Neural cell (in vitro differentiated cells): ENCODE data around the gene DEAF1. TPM values are rescaled to one million over a fixed set of nuclear protein-coding genes. Genes with fewer than 3 reads are reported as not detected.

ENCODE experiments used
- H2AFZ ChIP-seq: fragments of 200-600, 300-800 bp; sonication (generic), shearing (Covaris generic); 2 replicates; pipeline ENCODE4 v1.6.0; 2014; ENCODE audit warnings: low read depth, mild to moderate bottlenecking, antibody characterized with exemption, low read length, moderate library complexity
- H3F3A ChIP-seq: fragments of 200-600 bp; shearing (Covaris generic); 2 replicates; pipeline ENCODE4 v1.6.1; 2016; ENCODE audit warnings: mild to moderate bottlenecking, moderate library complexity, mixed read lengths, antibody characterized with exemption, low read length; ENCODE audit not compliant: insufficient read depth, poor library complexity, severe bottlenecking
- H3K27ac ChIP-seq: fragments of 200-600, 300-800 bp; sonication (generic), shearing (Covaris generic); 2 replicates; pipeline ENCODE4 v1.5.1; 2014; ENCODE audit warnings: mild to moderate bottlenecking, low read length, moderate library complexity
- H3K27me3 ChIP-seq: fragments of 300-800, 200-600 bp; sonication (generic), shearing (Covaris generic); 2 replicates; pipeline ENCODE4 v1.6.0; 2014; ENCODE audit warnings: mild to moderate bottlenecking, low read depth, low read length, moderate library complexity; ENCODE audit not compliant: insufficient read depth
- H3K36me3 ChIP-seq: fragments of 300-800, 200-600 bp; sonication (generic), shearing (Covaris generic); 2 replicates; pipeline ENCODE4 v1.5.1; 2014; ENCODE audit warnings: mild to moderate bottlenecking, antibody characterized with exemption, low read length, moderate library complexity; ENCODE audit not compliant: insufficient read depth
- H3K4me2 ChIP-seq: fragments of 300-800, 200-600 bp; sonication (generic), shearing (Covaris generic); 2 replicates; pipeline ENCODE4 v1.6.0; 2014; ENCODE audit warnings: mild to moderate bottlenecking, low read length
- H3K4me3 ChIP-seq: fragments of 300-800, 200-600 bp; sonication (generic), shearing (Covaris generic); 2 replicates; pipeline ENCODE4 v1.5.1; 2014; ENCODE audit warnings: mild to moderate bottlenecking, low read length, moderate library complexity
- H3K79me2 ChIP-seq: fragments of 200-600 bp; shearing (Covaris generic); replicated peaks from 2 replicates; pipeline ENCODE4 v1.6.0; 2014; ENCODE audit warnings: mild to moderate bottlenecking, low read length, moderate library complexity; ENCODE audit not compliant: insufficient read depth
- H3K9ac ChIP-seq: fragments of 300-800, 200-600 bp; sonication (generic), shearing (Covaris generic); 2 replicates; pipeline ENCODE4 v1.6.1; 2016; ENCODE audit warnings: mild to moderate bottlenecking, low read length, mixed read lengths
- H3K9me2 ChIP-seq: fragments of 200-600 bp; shearing (Covaris generic); 2 replicates; pipeline ENCODE4 v1.6.1; 2016; ENCODE audit warnings: mild to moderate bottlenecking, low read length, mixed read lengths; ENCODE audit not compliant: insufficient read depth
- H3K9me3 ChIP-seq: fragments of 200-600, 300-800 bp; sonication (generic), shearing (Covaris generic); 2 replicates; pipeline ENCODE4 v1.6.1; 2016; ENCODE audit warnings: mild to moderate bottlenecking, mixed run types, low read length, moderate library complexity, mixed read lengths
- H4K20me1 ChIP-seq: fragments of 200-600 bp; shearing (Covaris generic); 2 replicates; pipeline ENCODE4 v1.6.1; 2016; ENCODE audit warnings: mild to moderate bottlenecking, mixed run types; ENCODE audit not compliant: insufficient read depth
- CTCF ChIP-seq: fragments of 450-650 bp; IDR thresholded peaks from 2 replicates; pipeline ENCODE4 v1.5.1; 2014; ENCODE audit warnings: antibody characterized with exemption, mild to moderate bottlenecking, moderate library complexity; ENCODE audit not compliant: poor library complexity, severe bottlenecking
- EP300 ChIP-seq: fragments of 450-650 bp; conservative IDR thresholded peaks from 2 replicates; pipeline ENCODE4 v1.6.1; 2014; ENCODE audit warnings: antibody characterized with exemption, mild to moderate bottlenecking, moderate library complexity; ENCODE audit not compliant: poor library complexity, severe bottlenecking
- EZH2 ChIP-seq: fragments of 200-600, 300-800 bp; shearing (Covaris generic), sonication (generic); IDR thresholded peaks from 2 replicates; pipeline ENCODE4 v1.6.1; 2014; ENCODE audit warnings: antibody characterized with exemption, low read length, borderline replicate concordance, mild to moderate bottlenecking; ENCODE audit not compliant: insufficient read depth, poor library complexity, severe bottlenecking
- MXI1 ChIP-seq: fragments of 450-650 bp; conservative IDR thresholded peaks from 2 replicates; pipeline ENCODE4 v1.6.1; 2014; ENCODE audit warnings: antibody characterized with exemption, mild to moderate bottlenecking; ENCODE audit not compliant: poor library complexity, severe bottlenecking
- POLR2AphosphoS5 ChIP-seq: IDR thresholded peaks from 2 replicates; pipeline ENCODE4 v1.6.1; 2012
- RAD21 ChIP-seq: fragments of 450-650 bp; conservative IDR thresholded peaks from 2 replicates; pipeline ENCODE4 v1.6.1; 2014; ENCODE audit warnings: antibody characterized with exemption, mild to moderate bottlenecking, moderate library complexity
- REST ChIP-seq: IDR thresholded peaks from 2 replicates; pipeline ENCODE4 v1.6.1; 2012; ENCODE audit warnings: borderline replicate concordance
- SMC3 ChIP-seq: fragments of 450-650 bp; conservative IDR thresholded peaks from 2 replicates; pipeline ENCODE4 v1.6.1; 2014; ENCODE audit warnings: antibody characterized with exemption, mild to moderate bottlenecking, moderate library complexity; ENCODE audit not compliant: poor library complexity
- TAF1 ChIP-seq: IDR thresholded peaks from 2 replicates; pipeline ENCODE4 v1.6.1; 2012; ENCODE audit warnings: low read depth
- polyA plus RNA-seq: library from polyadenylated mRNA; depleted of rRNA; stranded (reverse); fragments of >200 nt; gene quantifications from 2 replicates; pipeline ENCODE4 v1.2.3, GENCODE V29; 2014

The DEAF1 gene
- polyA plus RNA-seq, 1 donor from 2014 or later = 87.6 TPM

- Histone ChIP-seq H3K79me2 (no peaks in the 10 kb centered on the region), H3K36me3 (no peaks in the 10 kb centered on the region), H2AFZ (no peak overlapping the region), H3K4me2 (no peak overlapping the region), H3F3A (no peaks in the 10 kb centered on the region), H3K27me3 (no peaks in the 10 kb centered on the region), H4K20me1 (no peaks in the 10 kb centered on the region), H3K4me3 (no peak overlapping the region), H3K27ac (no peak overlapping the region), H3K9ac (no peak overlapping the region), H3K9me2 (no peaks in the 10 kb centered on the region), H3K9me3 (no peaks in the 10 kb centered on the region)
- TF ChIP-seq EP300 (no peak), REST (no peak), EZH2 (no peak), POLR2AphosphoS5 (no peak), CTCF (no peak), RAD21 (no peak), MXI1 (no peak), TAF1 (no peak), SMC3 (no peak)
Observed at GRCh38 chr11:607971-608659, 86.9 kb downstream of the DEAF1 start.

- H3K27ac ChIP-seq = no peak overlapping the region
Observed at GRCh38 chr11:607020-607780, 87.8 kb downstream of the DEAF1 start.

More at GRCh38 chr11:607020-607780, 87.8 kb downstream of the DEAF1 start:
- Histone ChIP-seq H3K36me3 (no peaks in the 10 kb centered on the region), H3K9me2 (no peaks in the 10 kb centered on the region), H3K9ac (no peak overlapping the region), H3K79me2 (no peaks in the 10 kb centered on the region), H4K20me1 (no peaks in the 10 kb centered on the region), H3K4me2 (no peak overlapping the region), H2AFZ (no peak overlapping the region), H3K9me3 (no peaks in the 10 kb centered on the region), H3K27me3 (no peaks in the 10 kb centered on the region), H3K4me3 (no peak overlapping the region), H3F3A (no peaks in the 10 kb centered on the region)
- TF ChIP-seq POLR2AphosphoS5 (no peak), SMC3 (no peak), TAF1 (no peak), CTCF (no peak), MXI1 (no peak), RAD21 (no peak), EP300 (no peak)
